Measurements from ENCODE around the gene GPR153. TPM values are rescaled to one million over a fixed set of nuclear protein-coding genes. Genes with fewer than 3 reads are reported as not detected.

GPR153 gene
- polyA plus RNA-seq, 3 donors = 0.04 to 0.69 TPM; not detected in 1

DNA sequence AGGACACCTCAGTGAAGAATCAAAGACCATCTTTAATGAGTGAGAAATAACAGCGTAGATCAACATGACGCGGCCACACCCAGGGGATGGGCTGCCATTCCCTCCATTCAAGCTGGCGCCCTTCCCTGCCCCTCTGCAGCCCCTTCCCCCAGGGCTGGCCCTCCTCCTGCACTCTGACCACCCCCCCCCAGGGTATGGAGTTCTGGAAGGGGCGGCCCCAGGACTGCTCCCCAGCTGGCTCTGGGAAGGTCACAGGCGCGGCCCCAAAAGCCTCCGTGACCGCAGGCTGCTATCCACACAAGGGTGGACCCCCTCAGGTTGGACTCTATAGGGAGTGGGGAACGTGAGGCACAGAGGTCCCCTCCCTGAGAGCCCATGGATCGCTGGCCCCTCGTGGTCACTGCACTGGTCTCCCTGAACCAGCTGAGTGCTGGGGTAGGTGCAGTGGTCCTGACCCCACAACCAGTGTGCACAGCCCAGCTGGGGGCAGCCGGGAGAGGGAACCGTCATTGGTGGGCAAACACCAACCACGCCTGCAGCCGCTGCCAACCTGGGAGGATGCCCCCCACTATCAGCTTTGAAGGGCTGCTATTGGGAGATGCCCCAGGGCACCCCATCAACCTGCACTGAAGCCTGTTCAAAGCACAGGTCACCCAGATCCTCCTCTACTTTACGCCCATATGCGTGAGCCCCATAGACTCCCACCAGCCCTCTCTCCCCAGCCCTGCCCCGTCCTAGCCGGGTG lies 16.1 kb upstream of the GPR153 start:
- Mint-ChIP-seq H3K4me1 (no peaks in the 10 kb centered on the region), H3K27me3 (ENCODE audit: low read depth in 3 of 3) (no peaks in the 10 kb centered on the region), H3K36me3 (no peaks in the 10 kb centered on the region), H3K9me3 (no peaks in the 10 kb centered on the region), H3K27ac (no peak overlapping the region), H3K4me3 (no peak overlapping the region)
- Histone ChIP-seq H3K4me3 (replicated peaks in 1 of 3; ENCODE audit: low read depth in 2 of 3, low read length in 3 of 3) (no peak overlapping the region), H3K36me3 (replicated peaks in 1 of 2; ENCODE audit: control insufficient read depth in 1 of 2, insufficient read depth in 2 of 2, low read length in 2 of 2) (no peaks in the 10 kb centered on the region), H3K9me3 (replicated peaks in 1 of 2; ENCODE audit: control insufficient read depth in 1 of 2, insufficient read depth in 1 of 2, low read length in 2 of 2) (no peaks in the 10 kb centered on the region), H4K20me1 (ENCODE audit: insufficient read depth, low read length) (no peaks in the 10 kb centered on the region), H3K27me3 (ENCODE audit: control insufficient read depth in 2 of 2, insufficient read depth in 2 of 2, low read length in 2 of 2) (no peaks in the 10 kb centered on the region), H3K9ac (ENCODE audit: insufficient read depth, low read length, poor library complexity, severe bottlenecking) (no peak overlapping the region), H2AFZ (ENCODE audit: insufficient read depth, low read depth, low read length, poor library complexity, severe bottlenecking) (no peak overlapping the region), H3K79me2 (ENCODE audit: insufficient read depth, low read length) (no peaks in the 10 kb centered on the region), H3K27ac (ENCODE audit: low read depth in 1 of 2, low read length in 2 of 2) (no peak overlapping the region), H3K4me2 (replicated peaks; ENCODE audit: extremely low read depth, low read length, poor library complexity, severe bottlenecking) (no peak overlapping the region), H3K4me1 (ENCODE audit: control insufficient read depth in 1 of 2, insufficient read depth in 2 of 2, low read length in 2 of 2) (no peaks in the 10 kb centered on the region)
- TF ChIP-seq, protein P1, sequence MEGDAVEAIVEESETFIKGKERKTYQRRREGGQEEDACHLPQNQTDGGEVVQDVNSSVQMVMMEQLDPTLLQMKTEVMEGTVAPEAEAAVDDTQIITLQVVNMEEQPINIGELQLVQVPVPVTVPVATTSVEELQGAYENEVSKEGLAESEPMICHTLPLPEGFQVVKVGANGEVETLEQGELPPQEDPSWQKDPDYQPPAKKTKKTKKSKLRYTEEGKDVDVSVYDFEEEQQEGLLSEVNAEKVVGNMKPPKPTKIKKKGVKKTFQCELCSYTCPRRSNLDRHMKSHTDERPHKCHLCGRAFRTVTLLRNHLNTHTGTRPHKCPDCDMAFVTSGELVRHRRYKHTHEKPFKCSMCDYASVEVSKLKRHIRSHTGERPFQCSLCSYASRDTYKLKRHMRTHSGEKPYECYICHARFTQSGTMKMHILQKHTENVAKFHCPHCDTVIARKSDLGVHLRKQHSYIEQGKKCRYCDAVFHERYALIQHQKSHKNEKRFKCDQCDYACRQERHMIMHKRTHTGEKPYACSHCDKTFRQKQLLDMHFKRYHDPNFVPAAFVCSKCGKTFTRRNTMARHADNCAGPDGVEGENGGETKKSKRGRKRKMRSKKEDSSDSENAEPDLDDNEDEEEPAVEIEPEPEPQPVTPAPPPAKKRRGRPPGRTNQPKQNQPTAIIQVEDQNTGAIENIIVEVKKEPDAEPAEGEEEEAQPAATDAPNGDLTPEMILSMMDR (IDR thresholded peaks at IDR 0.05) = no peak
- 96% methylated on average over 17 of the region's 20 CpGs for WGBS (ENCODE audit: insufficient coverage)
- DNase-seq = no peak
- intact Hi-C loops (cut with micrococcal nuclease) = no loop called here

DNA sequence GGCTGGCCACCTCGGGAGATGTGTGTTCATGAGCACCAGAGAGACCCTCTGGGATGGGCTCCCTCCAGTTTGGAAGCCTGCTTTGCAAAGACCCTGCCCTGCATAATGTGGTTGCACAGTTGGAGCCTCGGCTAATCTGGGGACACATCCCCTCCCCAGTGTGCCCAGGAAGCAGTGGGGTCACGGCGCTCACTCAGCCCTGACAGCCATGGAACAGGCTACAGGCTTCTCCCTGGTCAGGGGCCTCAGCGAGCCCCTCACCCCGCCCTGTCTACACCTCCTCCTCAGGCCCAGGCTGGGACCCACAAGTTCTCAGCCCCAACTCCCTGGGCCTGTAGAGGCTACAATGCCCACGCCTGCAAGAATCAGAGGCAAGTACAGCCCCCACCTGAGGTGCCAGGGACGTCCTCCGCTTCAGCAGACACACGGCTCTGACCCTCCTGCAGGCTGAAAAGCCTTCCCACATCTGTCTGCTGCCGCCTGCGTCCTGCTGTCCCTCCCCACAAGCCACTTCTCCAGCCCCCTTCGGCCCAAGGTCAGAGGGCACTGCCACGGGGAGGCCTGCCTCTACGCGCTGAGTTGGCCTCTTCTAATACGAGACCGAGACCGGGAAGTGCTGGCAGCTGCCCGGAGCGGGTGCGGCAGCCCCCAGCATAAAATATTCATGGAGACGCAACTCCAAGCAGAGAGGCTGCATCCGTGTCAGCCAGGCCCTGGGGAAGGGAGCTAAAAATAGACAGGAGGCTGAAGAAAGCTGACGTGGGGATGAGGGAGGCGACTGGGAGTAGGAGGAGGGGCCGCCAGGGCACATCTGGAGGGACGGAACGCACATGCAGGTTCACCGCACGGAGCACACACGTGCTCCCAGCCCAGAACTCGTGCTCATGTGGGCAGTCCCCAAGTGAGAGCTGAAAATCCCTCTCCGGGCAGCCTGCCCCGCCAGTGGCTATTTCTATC lies 15.2 kb upstream of the GPR153 start:
- no peaks in the 10 kb centered on the region for H3K79me2 ChIP-seq (ENCODE audit: insufficient read depth, low read length)
- 95% methylated on average over 26 of the region's 35 CpGs for WGBS (ENCODE audit: insufficient coverage)
- H3K4me3 ChIP-seq (replicated peaks in 1 of 3; ENCODE audit: low read depth in 2 of 3, low read length in 3 of 3) = no peak overlapping the region
- no peaks in the 10 kb centered on the region for H3K9me3 ChIP-seq (replicated peaks in 1 of 2; ENCODE audit: control insufficient read depth in 1 of 2, insufficient read depth in 1 of 2, low read length in 2 of 2)
- TF ChIP-seq, protein P1 (IDR thresholded peaks at IDR 0.05) = no peak
- H4K20me1 ChIP-seq (ENCODE audit: insufficient read depth, low read length) = no peaks in the 10 kb centered on the region
- no peak overlapping the region for H3K9ac ChIP-seq (ENCODE audit: insufficient read depth, low read length, poor library complexity, severe bottlenecking)
- no peaks in the 10 kb centered on the region for H3K9me3 Mint-ChIP-seq
- H3K4me2 ChIP-seq (replicated peaks; ENCODE audit: extremely low read depth, low read length, poor library complexity, severe bottlenecking) = no peak overlapping the region
- no peak overlapping the region for H3K4me3 Mint-ChIP-seq
- no peaks in the 10 kb centered on the region for H3K36me3 Mint-ChIP-seq
- H2AFZ ChIP-seq (ENCODE audit: insufficient read depth, low read depth, low read length, poor library complexity, severe bottlenecking) = no peak overlapping the region
- no peaks in the 10 kb centered on the region for H3K36me3 ChIP-seq (replicated peaks in 1 of 2; ENCODE audit: control insufficient read depth in 1 of 2, insufficient read depth in 2 of 2, low read length in 2 of 2)
- no peak for DNase-seq
- no peaks in the 10 kb centered on the region for H3K27me3 ChIP-seq (ENCODE audit: control insufficient read depth in 2 of 2, insufficient read depth in 2 of 2, low read length in 2 of 2)
- no peaks in the 10 kb centered on the region for H3K27me3 Mint-ChIP-seq (ENCODE audit: low read depth in 3 of 3)
- intact Hi-C loops (cut with micrococcal nuclease) = no loop called here
- H3K4me1 Mint-ChIP-seq = no peaks in the 10 kb centered on the region
- H3K27ac Mint-ChIP-seq = no peak overlapping the region
- H3K4me1 ChIP-seq (ENCODE audit: control insufficient read depth in 1 of 2, insufficient read depth in 2 of 2, low read length in 2 of 2) = no peaks in the 10 kb centered on the region
- H3K27ac ChIP-seq (ENCODE audit: low read depth in 1 of 2, low read length in 2 of 2) = no peak overlapping the region

All from CD14-positive monocyte (primary cell).